Activated CD4-positive, alpha-beta T cell treated with anti-CD3 and anti-CD28 coated beads for 24 hours (primary cell): ENCODE measurements around the gene GLE1.
"Not testable (repeated sequence)": the region's sequence is repeated elsewhere in the genome, so short reads cannot be mapped to it uniquely, and the experiment has no call there.

Experiments
- DNase-seq, 2 donors: peaks; one replicate each; pipeline ENCODE4 v3.0.0-alpha.2; 2020; ENCODE audit warnings: low read depth in 2 of 2

GLE1 gene

DNA sequence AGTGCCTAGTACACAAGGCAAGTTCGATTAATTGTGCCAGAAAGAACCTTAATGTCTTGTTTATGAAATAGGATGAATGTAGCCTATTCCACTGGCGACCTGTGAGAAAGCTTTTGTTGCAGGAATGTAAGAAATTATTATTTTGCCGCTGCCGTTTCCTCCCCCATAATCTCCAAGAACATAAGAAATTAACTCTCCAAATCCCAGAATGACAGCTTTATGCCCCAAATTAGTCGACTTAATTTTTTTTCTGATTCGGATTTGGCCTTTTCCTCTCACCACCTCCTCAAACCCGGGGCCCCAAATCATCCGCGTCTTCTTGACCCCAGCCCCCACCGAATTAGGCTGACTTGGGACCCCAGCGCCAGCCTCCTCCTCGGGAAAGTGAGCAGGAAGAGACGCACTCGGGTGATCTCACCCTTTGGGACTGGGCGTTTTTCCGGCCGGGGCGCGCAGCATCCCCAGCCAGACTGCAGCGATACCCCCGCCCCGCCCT lies 47.2 kb downstream of the GLE1 start:
- DNase-seq = no peak

DNA sequence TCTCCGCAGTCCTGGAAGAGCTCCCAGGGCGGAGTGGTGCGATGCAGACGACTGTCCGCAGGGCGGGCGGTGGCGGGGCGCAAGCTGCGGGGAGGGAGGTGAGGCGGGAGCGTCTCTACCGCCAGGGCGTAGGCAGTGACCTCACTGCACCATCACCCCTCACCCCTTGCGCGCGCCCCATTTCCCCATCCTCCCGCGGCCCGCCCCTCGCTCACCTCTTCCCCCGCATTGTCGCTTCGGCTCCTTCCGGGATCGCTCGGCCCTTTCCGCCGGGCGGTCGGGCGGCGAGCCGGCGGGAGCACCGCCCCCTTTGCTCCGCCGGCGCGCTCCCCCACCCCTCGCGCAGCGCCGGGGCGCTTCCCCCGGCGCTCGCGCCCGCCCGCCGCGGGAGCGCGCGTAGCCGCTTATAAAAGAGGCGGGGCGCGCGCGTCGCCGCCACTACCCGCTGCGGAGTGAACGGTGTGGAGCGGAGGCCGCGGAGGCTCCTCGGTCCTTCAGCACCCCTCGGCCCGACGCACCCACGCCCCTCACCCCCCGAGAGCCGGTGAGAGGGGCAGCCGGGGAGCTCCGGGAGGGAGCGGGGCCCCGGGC lies 47.7 kb downstream of the GLE1 start, which contains the start of gene SPTAN1:
Gene SPTAN1 (plus strand): TSS at position 435 of the 591 bp plus-strand sequence. CDS start 14,154 bp downstream, outside the sequence.
- peak; percentile 93 to 96 for DNase-seq

DNA sequence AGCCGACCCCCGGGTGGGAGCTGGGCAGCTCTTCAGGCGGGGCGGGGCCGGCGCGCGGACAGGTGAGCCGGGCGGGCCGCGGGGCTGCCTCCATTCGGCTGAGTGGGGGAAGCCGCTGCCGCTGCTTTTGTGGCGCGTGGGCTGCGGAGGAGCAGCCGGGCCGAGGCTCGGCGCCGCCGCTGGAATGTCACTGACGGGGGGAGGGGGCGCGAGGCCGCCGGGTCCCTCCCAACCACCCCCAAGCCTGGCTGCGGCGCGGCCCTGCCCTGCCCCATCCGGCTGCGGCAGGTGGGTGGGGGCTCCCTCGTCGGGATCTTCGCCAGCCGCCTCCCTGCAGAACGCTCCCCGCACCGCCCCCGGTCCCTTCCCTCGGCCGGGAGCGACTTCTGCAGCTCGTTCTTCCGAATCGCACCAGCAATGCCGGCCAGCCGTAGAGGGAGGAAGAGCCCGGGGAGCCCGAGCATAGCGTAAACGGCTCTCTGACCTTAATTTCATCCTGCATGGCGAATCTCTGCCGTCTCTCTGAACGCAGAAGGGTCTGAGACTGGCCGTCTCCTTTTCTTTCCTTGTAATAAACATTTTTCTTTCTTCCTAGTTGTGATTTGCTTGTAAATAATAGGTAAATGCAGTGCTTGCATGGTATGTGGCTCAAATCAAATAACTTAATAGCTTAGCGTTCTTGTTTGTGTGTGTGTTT lies 48.4 kb downstream of the GLE1 start:
- peak in 1 of 2 donors; percentile 31 for DNase-seq

DNA sequence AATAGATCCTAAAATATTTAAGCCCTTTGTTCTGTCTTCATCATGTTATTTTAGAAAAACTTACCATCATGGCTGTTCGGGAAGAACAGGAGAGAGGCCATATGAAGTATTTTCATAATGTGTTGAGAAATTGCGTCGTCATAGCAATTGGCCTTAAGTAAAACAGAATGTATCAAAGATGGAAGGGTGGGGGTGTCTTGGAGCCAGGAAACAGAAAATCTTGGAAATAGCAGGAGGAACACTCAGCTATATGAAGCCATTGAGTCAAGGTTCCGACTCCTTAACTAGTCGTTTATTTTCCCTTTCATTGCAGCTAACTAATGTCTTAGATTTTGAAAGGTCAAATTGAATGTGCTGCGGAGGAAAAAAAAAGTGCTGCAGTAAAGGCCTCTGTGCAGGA lies 49.2 kb downstream of the GLE1 start:
- no peak for DNase-seq

DNA sequence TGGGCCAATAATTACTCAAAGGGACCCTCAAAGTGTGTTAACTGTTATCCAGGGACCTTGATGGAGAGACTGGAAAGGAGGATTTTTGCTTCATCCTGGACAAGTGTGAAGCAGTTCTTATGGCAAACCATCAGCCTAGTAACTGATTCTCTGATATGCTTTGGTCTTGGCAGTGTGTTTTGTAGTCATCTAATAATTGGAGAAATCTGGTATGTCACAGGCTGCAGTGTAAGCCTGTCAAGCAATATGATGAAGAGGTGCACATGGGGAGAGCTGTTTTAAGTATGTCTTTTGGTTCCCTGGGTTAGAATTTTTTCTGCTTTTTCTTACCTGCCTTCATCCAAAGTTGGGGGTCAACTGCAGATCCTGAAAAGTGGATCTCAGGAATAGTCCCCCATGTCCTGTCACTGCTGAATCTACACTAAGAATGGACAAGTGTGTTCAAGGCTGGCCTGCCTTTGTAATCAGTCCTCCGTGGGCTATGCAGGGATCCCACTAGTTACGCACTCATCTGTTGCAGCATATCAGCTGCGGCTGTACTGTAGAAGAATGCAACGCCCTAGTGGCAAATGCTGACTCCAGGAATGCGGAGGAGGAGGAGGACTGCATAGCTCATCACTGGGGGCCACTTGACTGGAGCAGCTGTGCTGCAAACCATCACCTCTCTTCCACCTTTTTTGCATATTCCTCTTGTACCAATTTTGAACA lies 49.8 kb downstream of the GLE1 start:
- peak in 1 of 2 donors; percentile 23 for DNase-seq

DNA sequence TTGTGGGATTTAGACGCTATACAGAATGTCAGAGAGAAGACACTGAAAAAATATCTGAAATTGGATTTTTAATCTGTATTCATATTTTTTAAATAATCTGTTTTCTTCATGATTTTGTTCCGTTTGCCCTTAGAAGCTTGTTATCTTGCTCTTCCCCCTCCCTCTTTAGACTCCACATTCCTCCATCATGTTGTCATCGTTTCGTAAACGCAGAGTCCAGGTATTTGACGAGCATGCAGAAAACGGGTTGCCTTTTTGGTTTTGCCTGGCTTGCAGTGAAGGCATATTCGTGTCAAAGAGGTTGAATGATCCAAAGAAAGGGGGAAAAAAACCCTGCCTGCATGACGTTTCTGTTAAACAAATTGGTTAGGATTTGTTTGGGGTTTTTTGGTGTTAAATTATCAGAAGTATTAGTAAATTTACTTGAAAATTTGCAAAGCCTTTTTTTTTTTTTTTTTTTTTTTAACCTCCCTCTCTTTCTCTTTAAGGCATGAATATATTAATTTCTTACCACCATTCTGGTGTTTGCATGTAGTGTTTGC lies 50.7 kb downstream of the GLE1 start:
- no peak for DNase-seq

DNA sequence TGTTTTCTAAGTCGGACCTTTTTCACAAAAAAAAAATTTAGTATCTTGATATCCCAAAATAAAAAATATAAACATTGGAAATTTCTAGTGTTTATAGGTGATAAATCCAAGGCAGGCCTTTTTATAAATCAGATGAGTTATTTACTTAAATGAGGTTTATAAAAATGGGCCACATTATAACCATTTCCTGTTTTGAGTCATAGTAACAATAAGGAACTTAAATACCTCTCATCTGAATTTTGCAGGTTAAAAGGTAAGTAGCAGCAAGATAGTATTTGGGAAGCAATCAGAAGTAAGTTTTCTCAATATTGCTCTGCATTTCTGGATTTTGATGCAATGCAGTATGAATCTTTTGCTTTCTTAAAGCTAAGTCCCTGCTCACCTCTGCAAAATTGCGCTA lies 51.8 kb downstream of the GLE1 start:
- no peak for DNase-seq

DNA sequence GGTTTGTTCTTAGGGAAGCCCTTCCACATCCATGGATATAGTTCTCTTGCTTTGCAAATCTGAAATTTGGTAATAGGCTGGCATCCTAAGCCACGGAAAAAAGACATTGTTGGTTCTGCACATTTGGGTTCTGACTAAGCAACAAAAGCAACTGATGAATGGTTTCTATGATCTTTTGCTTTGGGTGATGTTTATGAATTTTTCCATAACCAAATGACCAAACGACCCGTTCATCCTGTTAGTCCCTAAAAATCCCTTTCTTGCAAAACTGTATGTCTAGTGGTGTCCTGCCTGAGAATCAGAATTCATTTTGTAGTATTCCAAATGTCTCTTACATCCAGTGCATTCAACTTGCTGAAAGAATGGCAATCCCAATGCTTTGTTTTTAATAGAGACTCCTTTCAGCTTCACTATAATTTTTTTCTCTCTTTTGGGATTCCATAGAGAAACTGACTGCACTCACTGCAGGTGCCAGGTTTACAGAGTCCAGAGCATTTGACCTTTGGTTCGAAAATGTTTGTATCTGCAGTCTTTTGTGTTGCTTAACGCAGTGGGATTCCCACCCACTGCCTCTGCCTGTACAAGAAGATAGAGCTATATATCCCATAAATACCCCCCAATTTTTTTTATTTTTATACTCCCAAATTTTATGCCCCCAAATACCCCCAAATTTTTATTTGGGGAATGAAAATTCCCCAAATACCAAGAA lies 52.6 kb downstream of the GLE1 start:
- DNase-seq = no peak

DNA sequence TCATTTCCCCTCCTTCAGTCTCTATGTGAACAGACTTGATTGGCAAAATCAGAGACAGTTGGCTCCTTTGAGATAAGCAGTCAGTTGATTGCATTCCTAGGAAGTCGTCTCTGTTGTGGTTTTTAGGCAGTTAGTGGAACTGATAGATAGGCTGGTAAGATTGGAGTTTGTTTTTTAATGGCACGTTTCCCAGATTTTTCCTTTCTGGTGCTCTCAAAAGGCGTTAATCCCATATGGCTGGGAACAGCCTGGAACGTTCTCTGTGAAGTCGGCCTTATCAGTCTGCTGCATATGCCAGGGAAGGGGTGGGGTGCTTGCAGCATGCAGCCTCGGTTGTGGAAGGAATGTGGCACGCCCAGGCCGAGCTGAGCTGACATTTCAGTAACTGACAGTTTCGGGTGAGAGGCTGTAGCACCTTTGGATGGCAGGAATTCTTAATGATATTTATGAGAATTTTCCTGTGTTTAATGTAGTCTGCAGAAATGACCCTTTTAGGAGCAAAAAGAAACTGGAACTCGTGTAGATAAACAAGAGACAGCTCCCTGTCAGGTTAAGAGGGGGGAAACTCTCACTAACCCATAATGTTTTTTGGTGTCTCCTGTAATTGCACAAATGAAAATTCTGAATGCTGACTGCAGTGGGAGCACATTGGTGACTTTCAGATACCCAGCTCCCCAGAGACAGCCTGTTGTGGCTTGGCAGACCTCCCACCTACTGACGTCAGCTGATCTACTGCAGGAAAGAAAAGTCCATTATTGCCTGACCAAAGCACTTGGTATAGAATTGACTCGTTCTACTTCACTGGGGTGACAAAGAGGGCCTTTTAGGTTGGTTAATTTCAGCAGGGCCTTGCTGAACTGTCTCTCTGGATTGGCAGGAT lies 54.2 kb downstream of the GLE1 start:
- peak; percentile 18 to 35 for DNase-seq

DNA sequence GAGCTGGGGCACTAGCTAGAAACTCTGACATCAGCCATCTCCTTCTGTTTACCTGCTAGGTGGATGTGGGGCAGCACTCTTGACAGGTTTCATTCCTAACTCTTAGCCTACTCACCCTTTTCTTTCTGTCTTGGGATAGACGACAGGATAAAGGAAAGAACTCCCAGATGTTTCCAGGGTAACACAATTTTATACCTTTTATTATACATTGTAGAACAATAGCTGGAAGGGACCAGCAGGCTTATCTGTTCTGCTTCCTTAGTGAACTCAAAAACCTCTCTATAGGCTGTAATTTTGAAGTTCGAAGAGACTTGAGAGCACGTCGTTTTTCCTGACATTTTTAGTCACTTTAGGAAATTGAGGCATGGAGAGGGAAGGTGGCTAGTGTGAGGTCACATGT lies 61.1 kb downstream of the GLE1 start:
- DNase-seq = no peak

DNA sequence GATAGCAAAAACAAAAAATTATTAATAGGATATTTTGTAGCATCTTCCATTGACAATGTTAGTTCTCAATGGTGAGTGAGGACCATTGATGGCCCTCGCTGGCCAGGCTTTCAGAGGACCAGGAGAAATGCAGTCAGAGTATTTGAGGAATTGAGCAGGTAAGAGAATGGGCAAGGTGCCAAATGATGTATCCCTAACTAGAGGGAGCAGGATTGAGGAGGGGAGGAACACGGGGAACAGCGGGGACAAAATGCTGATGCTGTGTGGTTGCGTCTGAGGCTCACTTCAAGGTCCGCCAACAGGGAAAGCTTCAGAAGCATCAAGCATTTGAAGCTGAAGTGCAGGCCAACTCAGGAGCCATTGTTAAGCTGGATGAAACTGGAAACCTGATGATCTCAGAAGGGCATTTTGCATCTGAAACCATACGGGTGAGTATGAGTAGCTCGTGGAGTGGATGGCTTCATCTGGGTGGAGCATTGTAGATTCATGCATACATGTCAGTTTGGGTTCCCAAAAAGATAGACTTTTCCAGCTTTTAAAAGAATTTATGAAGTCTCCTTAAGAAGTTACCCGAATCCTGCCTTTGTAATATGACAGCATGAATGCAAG lies 64.1 kb downstream of the GLE1 start:
- DNase-seq = no peak

DNA sequence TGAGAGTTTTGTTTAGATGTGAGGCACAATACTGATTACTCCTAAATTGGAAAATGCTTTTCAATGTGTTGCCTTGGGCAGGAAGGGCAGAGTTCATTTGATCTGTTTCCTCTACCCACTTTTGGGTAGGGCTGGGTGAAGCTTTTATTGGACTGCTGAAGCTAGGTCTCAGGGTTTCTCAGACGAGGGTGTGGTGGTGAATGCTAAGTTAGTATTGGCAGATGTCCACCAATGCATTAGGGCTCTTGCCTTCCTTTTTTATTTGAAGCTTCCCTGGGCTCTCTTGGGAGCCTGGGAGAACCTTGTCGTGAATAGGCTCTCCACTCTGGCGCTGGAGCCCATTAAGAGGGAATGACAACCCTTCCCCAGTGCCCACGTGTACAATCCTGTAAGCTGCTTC lies 71.0 kb downstream of the GLE1 start:
- no peak for DNase-seq

DNA sequence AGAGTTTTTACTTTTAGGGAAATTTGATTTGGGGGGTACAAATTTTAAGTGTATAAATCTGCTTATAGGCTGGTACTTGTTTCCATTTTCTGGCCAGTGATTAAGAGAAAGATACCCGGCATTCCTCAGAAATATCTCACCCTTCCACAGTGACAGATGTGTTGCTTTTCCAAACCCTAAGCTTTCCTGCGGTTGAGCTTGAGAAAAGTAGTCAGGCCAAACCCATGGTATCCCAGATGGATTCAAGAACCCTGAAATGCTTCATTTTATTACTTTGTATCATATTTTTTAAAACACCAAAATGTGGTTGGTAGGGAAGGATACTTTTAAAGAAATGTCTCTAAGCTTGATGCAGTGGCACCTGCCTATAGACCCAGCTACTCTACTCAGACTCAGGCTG lies 71.4 kb downstream of the GLE1 start:
- no peak for DNase-seq

DNA sequence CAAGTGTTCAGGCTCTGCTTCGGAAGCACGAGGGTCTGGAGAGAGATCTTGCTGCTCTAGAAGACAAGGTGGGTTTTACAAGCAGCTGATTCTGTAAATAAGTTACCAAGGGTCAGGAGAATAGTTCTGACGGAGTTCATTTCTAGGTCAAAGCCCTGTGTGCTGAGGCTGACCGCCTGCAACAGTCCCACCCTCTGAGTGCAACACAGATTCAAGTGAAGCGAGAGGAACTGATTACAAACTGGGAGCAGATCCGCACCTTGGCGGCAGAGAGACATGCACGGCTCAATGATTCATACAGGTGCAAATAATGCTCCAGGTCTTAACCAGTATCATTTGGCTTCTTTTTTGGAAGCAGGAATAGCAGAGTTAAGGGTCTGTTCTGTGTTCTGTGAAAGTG lies 72.7 kb downstream of the GLE1 start:
- no peak for DNase-seq

DNA sequence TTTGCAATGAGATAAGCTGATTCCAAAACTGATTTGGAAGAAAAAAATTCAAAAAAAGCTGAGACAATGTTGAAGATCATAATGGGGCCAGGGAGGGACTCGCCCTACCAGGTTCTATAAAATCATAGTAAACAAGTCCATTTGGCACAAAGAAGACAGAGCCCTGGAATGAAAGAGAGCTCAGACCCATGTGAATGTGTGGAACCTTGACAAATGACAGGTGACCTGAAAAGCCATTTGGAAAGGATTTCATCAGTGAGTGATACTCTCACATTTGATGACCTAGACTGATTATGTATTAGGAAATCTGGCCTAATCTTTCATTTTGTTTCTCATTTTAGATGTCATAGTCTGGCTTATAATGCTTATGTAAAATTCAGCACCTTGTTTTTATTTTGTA lies 74.7 kb downstream of the GLE1 start:
- no peak for DNase-seq

DNA sequence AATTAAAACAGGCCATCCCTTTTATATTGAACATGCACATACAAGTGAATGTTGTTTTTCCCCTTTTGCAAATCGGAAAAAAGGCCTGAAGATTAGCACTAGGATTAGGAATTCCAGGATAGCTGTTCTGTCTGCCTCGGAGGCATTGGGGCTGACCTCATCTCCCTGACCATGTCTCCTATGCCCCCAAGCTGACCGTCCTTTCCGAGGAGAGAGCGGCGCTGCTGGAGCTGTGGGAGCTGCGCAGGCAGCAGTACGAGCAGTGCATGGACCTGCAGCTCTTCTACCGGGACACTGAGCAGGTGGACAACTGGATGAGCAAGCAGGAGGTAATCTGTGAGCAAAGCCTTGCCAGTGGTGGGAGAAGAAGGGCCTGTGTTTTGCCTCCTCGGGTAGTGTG lies 76.2 kb downstream of the GLE1 start:
- no peak for DNase-seq

DNA sequence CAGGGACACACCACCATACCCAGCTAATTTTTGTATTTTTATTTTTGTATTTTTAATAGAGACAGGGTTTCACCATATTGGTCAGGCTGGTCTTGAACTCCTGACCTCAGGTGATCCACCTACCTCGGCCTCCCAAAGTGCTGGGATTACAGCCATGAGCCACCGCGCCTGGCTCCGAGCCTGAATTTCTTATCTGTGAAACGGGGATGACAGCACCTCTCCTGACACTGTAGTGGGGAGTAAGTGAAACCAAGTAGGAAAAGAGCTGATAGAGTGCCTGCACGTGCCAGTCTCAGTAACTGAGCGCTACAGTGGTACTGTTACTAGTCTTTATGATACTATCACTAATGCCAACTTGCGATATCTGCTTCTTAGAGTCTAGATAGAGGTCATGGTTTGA lies 80.6 kb downstream of the GLE1 start:
- DNase-seq = not testable (repeated sequence)

DNA sequence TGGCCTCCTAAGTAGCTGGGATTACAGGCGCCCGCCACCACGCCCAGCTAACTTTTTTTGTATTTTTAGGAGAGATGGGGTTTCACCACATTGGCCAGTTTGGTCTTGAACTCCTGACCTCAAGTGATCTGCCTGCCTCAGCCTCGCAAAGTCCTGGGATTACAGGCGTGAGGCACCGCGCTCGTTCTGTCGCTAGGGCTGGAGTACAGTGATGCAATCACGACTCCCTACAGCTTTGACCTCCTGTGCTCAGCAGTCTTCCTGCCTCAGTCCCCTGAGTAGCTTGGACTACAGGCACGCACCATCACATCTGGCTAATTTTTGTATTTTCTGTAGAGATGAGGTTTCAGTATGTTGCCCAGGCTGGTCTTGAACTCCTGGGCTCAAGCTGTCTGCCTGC lies 82.4 kb downstream of the GLE1 start:
- DNase-seq = not testable (repeated sequence)

DNA sequence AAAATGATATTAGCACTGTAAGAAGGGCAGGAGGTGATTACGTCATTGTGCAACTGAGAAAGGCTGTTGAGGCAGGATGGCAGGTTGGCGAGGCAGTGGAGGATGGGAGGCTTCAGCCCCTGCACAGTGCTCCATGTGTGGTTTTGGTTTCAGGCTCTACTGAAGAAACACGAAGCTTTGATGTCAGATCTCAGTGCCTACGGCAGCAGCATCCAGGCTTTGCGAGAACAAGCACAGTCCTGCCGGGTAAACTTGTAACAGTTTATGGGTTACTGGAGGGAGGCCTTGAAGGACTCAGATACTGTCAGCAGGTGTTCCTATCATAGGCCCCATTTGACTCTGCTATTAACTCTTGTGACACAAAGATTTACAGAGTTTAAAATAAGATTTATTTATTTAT lies 82.9 kb downstream of the GLE1 start:
- peak; percentile 15 to 31 for DNase-seq

DNA sequence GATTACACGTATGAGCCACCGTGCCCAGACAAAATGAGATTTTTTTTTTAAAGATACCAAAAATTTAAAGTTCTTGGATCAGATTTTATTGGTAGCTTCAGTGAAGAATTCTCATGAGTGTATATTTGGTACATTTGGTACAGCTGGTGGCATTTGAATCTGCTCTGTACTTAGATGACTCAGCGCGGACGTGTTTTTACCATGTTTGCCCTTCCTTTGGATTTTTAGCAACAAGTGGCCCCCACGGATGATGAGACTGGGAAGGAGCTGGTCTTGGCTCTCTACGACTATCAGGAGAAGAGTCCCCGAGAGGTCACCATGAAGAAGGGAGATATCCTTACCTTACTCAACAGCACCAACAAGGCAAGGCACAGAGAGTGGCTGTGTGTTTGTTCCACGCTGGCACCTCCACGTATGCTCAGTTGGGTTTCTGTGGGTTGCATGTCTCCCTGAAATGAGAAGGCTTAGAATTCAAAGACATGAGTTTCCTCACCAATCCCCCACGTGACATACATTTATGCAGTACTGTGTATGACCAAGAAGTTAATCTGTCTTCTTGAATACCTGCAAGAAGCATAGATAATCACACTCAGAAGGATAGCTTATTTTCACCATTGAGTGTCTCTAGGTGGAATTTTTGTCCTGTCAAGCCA lies 84.2 kb downstream of the GLE1 start:
- no peak for DNase-seq
